Loucy (cell line): ENCODE results near the gene ARF1.

Experiments used
- H2AFZ ChIP-seq: fragments of 200-600 bp; sonication (generic); 2 replicates; pipeline ENCODE4 v1.6.0; 2016; ENCODE audit warnings: antibody characterized with exemption, mild to moderate bottlenecking, low read length, moderate library complexity
- H3F3A ChIP-seq: fragments of 200-600 bp; 2 replicates; pipeline ENCODE4 v1.6.0; 2016; ENCODE audit warnings: antibody characterized with exemption, low read depth, mild to moderate bottlenecking
- H3K27me3 ChIP-seq: fragments of 200-600 bp; sonication (generic); 2 replicates; pipeline ENCODE4 v1.6.1; 2014; ENCODE audit warnings: low read length, mild to moderate bottlenecking; ENCODE audit not compliant: insufficient read depth, poor library complexity, severe bottlenecking
- H3K36me3 ChIP-seq: fragments of 200-600 bp; sonication (generic); 2 replicates; pipeline ENCODE4 v1.6.1; 2016; ENCODE audit warnings: low read length; ENCODE audit not compliant: insufficient read depth
- H3K4me1 ChIP-seq: fragments of 200-600 bp; sonication (generic); 2 replicates; pipeline ENCODE4 v1.5.1; 2014; ENCODE audit warnings: low read length, mild to moderate bottlenecking; ENCODE audit not compliant: insufficient read depth, poor library complexity, severe bottlenecking
- H3K4me2 ChIP-seq: fragments of 200-600 bp; sonication (generic); 2 replicates; pipeline ENCODE4 v1.6.0; 2014; ENCODE audit warnings: antibody characterized with exemption, low read length, low read depth, mild to moderate bottlenecking; ENCODE audit not compliant: poor library complexity, severe bottlenecking
- H3K4me3 ChIP-seq: fragments of 200-600 bp; sonication (generic); 2 replicates; pipeline ENCODE4 v1.5.1; 2014; ENCODE audit warnings: low read length, mild to moderate bottlenecking, mixed read lengths; ENCODE audit not compliant: poor library complexity, severe bottlenecking
- H3K79me2 ChIP-seq: fragments of 200-600 bp; sonication (generic); 2 replicates; pipeline ENCODE4 v1.6.1; 2014; ENCODE audit warnings: low read length; ENCODE audit not compliant: insufficient read depth
- H3K9ac ChIP-seq: fragments of 200-600 bp; sonication (generic); 2 replicates; pipeline ENCODE4 v1.6.0; 2014; ENCODE audit warnings: mild to moderate bottlenecking, low read depth, low read length, moderate library complexity; ENCODE audit not compliant: poor library complexity, severe bottlenecking
- H3K9me2 ChIP-seq: fragments of 200-600 bp; sonication (generic); replicated peaks from 2 replicates; pipeline ENCODE4 v1.6.1; 2016; ENCODE audit warnings: low read depth, low read length, mixed read lengths
- H3K9me3 ChIP-seq: fragments of 200-600 bp; sonication (generic); 2 replicates; pipeline ENCODE4 v1.6.1; 2014; ENCODE audit warnings: mild to moderate bottlenecking, antibody characterized with exemption, low read length, low read depth; ENCODE audit not compliant: insufficient read depth
- H4K20me1 ChIP-seq: fragments of 200-600 bp; sonication (generic); 2 replicates; pipeline ENCODE4 v1.6.0; 2014; ENCODE audit warnings: antibody characterized with exemption, low read length, mild to moderate bottlenecking; ENCODE audit not compliant: insufficient read depth, poor library complexity, severe bottlenecking
- CTCF ChIP-seq: fragments of 200-600 bp; sonication (generic); conservative IDR thresholded peaks from 2 replicates; pipeline ENCODE4 v1.5.1; 2014; ENCODE audit warnings: mild to moderate bottlenecking, antibody characterized with exemption, low read length
- EZH2phosphoT487 ChIP-seq: fragments of 200-600 bp; IDR thresholded peaks from 2 replicates; pipeline ENCODE4 v1.6.1; 2018; ENCODE audit warnings: antibody characterized with exemption, mild to moderate bottlenecking, moderate library complexity, borderline replicate concordance

ARF1 gene

GRCh38 chr1:228061411-228062084 is 21.0 kb upstream of the ARF1 start:
- Histone ChIP-seq H3F3A (no peaks in the 10 kb centered on the region), H3K9me2 (no peaks in the 10 kb centered on the region)
- no peak for TF ChIP-seq CTCF
- TF ChIP-seq EZH2phosphoT487, result no peak

GRCh38 chr1:228062085-228062791 is 20.3 kb upstream of the ARF1 start:
- no peak overlapping the region for H2AFZ ChIP-seq
- no peaks in the 10 kb centered on the region for H3K36me3 ChIP-seq
- H3F3A ChIP-seq, result no peaks in the 10 kb centered on the region
- no peaks in the 10 kb centered on the region; the same call in 1 of the 2 replicates for H3K9me3 ChIP-seq
- H3K27me3 ChIP-seq, result no peaks in the 10 kb centered on the region
- H3K4me2 ChIP-seq, result no peak overlapping the region
- no peaks in the 10 kb centered on the region for H3K4me1 ChIP-seq
- no peak overlapping the region for H3K9ac ChIP-seq
- no peaks in the 10 kb centered on the region for H4K20me1 ChIP-seq
- TF ChIP-seq EZH2phosphoT487, result no peak
- TF ChIP-seq CTCF, result no peak
- no peaks in the 10 kb centered on the region for H3K79me2 ChIP-seq
- H3K4me3 ChIP-seq, result no peak overlapping the region
- H3K9me2 ChIP-seq, result no peaks in the 10 kb centered on the region

More at GRCh38 chr1:228061411-228062084, 21.0 kb upstream of the ARF1 start:
- no peaks in the 10 kb centered on the region for H3K36me3 ChIP-seq
- no peak overlapping the region for H3K4me2 ChIP-seq
- H3K9me3 ChIP-seq, result no peaks in the 10 kb centered on the region; the same call in 1 of the 2 replicates
- no peaks in the 10 kb centered on the region for H4K20me1 ChIP-seq
- no peaks in the 10 kb centered on the region for H3K27me3 ChIP-seq
- no peak overlapping the region for H2AFZ ChIP-seq
- H3K79me2 ChIP-seq, result no peaks in the 10 kb centered on the region
- H3K9ac ChIP-seq, result no peak overlapping the region
- no peaks in the 10 kb centered on the region for H3K4me1 ChIP-seq
- H3K4me3 ChIP-seq, result no peak overlapping the region

GRCh38 chr1:228062812-228063211 is 19.7 kb upstream of the ARF1 start:
- no peak overlapping the region for H3K9ac ChIP-seq
- no peak for TF ChIP-seq EZH2phosphoT487
- no peaks in the 10 kb centered on the region for H3F3A ChIP-seq
- H3K36me3 ChIP-seq, result no peaks in the 10 kb centered on the region
- no peaks in the 10 kb centered on the region for H3K9me2 ChIP-seq
- no peaks in the 10 kb centered on the region for H3K27me3 ChIP-seq
- no peak overlapping the region for H2AFZ ChIP-seq
- H3K4me2 ChIP-seq, result no peak overlapping the region
- H3K9me3 ChIP-seq, result no peaks in the 10 kb centered on the region; the same call in 1 of the 2 replicates
- no peaks in the 10 kb centered on the region for H4K20me1 ChIP-seq
- no peaks in the 10 kb centered on the region for H3K79me2 ChIP-seq
- no peak overlapping the region for H3K4me3 ChIP-seq
- H3K4me1 ChIP-seq, result no peaks in the 10 kb centered on the region
